Stimulated activated CD8-positive, alpha-beta memory T cell treated with anti-CD3 and anti-CD28 coated beads, Interleukin-7, amount 100 ng/mL, for 4 hours (primary cell): ENCODE measurements around the gene GLDN.

Source experiments
- DNase-seq, 2 donors: peaks; one replicate each; pipeline ENCODE4 v3.0.0-alpha.2; 2020; ENCODE audit warnings: low read depth in 2 of 2

The GLDN gene

DNA sequence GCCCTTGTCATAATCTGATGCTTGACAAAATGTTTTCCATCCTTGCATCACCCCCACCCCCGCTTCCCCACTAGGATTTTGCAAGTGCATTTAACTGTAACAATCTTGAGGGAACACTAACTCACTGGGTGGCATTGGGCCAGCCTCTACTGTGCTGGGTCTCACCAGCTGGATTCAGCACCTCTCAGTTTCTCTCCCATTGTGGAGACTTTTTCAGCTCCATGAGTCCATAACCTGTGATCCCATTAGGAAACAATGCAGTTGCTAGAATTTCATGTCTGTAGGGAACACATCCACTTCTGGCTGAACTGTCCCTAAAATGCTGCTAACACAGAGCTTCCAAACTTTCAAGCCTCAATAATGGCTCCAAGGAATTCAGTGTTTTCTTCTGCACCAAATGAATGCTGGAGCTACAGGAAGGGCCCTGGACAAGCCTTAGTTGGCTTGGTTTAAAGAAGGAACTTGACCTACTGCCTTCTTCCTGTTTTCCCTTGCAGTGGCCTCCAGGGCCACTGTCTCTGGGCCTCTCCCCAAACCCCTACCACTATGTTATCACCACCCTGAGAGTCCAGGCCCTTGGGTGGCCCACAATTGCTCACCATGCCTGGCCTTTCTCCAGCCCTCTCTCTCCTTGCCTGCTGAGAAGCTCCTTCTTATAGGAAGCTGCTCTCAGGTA lies 18.7 kb upstream of the GLDN start:
- no peak for DNase-seq

DNA sequence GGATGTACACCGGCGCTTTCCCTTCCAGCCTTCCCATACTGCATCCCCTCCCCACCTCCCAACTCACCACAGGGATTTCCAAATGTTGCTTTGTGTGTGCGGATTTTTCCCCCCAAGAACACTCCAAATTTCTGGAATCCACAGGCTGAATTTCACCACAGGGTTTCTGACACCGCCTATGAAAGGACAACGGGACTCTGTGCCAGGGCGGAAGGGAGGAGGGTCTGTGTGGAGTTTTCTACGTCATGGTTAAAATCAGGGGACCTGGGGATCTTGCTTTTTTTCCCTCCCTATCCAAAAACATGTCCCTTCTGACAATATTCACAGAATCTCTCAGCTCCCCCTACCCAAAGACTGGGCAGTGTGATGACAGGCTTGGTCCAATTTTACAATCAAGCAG lies 17.7 kb upstream of the GLDN start:
- no peak for DNase-seq

DNA sequence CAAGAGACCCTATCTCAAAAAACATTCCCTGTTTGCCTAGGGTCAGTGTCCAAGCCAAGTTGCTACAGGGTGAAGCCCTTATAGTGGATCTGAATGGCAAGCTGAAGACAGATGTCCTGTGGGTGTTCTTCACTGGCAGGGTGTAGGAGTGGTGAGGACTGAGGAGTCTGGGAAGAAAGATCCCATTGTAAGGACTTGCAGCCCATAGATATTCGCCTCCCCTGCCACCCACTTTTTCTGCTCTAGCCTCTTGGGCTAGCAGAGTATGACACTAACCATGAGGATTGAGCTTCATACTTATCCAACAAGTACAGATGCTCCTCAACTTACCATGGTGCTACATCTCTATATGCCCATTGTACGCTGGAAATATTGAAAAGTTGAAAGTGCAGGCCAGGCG lies 16.3 kb upstream of the GLDN start:
- DNase-seq: no peak

DNA sequence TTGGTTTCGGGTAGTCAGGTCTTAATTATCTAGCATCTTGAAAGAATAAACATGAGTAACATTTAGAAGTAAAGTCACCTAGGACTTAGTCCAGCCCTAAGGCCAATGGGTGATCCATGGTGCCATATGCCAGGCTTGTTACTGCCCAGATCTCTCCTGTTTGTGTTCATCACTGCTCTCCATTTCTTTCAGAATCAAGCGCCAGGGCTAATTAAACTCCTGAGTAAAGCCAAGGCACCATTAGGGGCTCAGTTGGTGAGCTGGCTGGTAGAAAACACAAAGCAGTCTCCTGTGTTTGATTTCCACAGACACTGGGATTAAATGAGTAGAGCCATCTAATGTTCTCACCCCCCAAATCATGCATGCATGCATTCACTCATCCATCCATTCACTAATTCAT lies 14.4 kb upstream of the GLDN start:
- DNase-seq: no peak

DNA sequence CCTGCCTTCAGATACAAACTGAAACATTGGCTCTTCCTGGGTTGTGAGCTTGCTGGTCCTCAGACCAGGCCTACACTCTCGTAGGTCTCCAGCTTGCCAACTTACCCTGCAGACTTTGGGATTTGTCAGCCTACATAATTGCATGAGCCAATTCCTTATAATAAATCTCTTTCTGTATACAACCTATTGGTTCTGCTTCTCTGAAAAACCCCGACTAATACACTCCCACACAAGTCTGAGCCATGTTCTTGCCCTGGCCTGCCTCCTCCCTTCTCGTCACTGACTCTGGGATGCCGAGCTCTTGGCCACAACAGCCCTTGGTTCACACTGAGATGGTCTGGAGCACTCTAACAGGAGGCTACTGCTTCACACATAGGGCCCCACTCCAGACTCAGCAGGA lies 12.5 kb upstream of the GLDN start:
- no peak for DNase-seq

DNA sequence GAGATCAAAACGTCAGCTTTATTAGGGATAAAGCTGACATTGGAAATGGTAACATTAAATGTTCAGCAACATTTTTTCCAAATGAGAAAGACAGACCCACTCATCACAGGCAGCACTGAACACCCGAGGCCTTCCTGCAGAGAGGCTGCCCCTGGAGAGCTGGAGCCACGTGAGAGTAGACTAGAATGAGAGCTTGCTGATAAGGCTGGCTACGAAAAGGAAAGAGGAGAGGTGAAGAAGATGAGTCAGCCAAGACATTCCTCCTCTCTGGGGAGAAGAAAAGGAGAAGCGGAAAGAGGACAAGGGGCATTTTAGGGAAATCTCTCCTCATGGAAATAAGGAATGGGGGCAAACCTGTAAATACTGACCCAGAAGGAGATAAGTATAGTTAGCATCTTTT lies 10.3 kb upstream of the GLDN start:
- DNase-seq: no peak

DNA sequence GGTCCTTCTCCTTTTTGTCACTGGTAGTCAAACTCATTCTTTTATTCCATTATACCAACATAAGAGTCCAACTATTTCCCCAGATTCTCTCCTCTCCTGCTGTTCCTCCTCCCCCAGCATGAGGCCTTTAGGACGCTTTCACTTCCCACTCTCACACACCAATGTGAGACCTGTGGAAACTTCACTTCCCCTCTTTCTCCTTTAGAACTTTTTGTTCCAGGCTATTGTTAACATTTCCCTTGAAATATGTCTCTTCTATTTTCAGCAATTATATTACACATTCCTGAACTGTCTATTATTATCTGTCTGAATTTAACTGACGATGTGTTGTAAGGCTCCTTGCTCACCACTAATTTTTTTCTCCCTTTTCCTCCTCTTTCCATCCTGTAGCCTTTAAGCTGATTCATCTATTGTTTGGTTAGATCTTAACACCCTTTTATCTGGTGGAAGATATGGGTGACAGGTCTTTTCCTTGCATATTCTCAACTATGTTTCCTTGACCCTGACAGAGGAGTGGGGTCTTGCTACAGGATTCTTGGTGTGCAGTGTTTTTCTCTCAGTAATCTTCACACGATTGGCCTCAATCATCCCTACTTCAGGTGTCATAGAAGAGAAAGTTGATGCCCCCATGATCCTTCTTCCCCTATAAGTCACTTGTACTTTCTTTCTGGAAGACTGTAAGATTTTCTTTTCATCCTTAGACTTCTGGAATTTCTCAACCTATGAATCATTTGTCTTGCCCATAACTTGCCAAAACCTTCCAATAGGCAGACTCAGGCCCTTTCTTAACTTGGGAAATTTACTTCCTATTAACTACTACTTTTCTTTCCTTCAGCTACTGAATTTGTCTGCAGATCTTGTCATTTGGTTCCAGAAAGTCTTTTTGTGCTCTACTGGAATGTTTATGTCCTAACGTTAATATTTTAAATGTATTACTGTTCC lies 9.0 kb upstream of the GLDN start:
- no peak for DNase-seq

DNA sequence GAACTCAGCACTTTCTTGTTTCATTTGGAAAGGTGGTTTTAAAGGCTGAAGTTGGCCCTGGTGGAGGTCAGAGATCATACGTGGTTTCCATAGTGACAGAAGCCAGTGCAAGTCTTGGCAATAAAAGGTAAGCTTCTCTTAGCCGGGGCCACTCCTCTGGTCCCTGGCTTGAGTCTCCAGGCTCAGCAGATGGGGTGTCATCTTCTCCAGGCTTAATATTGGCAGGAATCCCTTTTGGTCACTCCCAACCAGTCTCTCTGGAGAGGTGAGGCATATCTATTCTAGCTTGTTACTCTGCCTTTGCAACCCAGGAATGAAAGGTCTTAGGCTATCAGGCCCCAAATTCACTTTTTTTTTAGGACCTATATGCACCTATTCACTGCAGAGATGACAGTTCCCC lies 7.9 kb upstream of the GLDN start:
- DNase-seq: no peak

DNA sequence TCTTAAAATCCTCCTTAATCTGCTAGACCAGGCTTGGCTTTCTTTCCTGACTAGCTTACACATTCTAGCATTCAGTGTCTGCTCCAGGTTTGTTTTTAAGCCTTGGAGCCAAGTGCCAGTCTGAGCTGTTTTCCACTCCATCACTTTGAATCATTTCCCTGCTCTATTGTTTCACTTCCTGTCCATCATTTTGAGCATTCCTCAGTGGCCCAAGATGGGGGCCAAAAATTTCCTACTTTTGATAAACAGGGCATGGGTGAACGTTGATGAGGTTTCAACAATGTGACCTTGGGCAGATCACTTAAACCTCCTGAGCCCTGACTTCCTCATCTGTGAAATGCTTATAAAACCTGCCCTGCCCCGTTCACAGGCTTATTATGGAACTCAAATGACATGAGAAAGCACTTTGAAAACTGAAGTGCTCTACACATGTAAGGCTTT lies 7.4 kb upstream of the GLDN start:
- DNase-seq: no peak

DNA sequence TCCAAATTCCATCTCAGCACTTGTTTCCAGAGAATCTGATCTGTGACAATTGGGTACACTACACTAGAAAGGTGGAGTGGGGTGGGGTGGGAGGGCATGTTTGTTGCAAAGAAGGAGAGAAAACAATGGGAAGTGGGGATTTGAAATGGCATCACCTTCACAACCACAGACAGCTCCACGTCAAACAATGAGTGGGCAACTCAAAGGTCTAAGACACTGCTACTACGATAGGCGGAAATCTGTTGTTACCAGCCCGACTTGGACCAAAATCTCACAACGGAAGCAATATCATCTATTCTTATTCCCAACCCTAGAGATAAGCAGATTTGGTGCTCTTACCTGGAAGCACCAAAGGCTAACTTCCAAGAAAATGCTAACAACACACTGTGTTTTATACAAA lies 6.4 kb upstream of the GLDN start:
- DNase-seq: no peak

DNA sequence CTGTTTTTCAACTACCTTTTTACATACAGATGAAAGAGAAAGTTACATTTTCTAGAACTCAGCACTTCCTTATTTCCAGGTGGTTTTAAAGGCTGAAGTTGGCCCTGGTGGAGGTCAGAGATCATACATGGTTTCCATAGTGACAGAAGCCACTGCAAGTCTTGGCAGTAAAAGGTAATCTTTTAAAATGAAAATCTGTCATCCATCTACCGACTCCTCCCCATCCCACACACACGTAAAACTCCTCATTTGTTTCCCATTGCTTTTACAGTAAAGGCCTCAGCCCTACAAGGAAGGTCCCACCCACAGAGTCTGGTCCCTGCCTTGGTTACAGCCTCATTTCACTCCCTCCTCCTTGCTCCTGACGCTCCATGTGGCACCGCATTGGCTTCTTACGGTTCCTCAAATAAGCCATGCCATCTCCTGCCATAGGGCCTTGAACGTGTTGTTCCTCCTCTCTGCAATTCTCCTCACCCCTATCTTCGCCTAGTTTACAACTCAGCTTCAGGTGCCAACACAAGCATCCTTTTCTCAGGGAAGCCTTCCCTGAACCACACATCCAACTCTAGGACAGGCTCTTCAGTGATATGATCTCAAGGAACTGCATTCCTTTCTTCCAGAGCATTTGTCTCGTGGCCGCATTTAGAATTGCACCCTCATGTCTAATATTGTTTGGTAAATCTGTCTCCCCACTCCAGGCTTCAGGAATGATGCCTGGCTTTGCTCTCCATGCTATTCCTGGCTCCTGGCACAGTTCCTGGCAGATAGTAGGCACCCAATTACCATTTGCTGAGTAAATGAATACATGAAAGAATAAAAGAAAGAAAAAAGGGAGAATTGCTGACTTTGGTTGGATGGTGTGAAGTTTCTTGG lies 5.7 kb upstream of the GLDN start:
- no peak for DNase-seq

DNA sequence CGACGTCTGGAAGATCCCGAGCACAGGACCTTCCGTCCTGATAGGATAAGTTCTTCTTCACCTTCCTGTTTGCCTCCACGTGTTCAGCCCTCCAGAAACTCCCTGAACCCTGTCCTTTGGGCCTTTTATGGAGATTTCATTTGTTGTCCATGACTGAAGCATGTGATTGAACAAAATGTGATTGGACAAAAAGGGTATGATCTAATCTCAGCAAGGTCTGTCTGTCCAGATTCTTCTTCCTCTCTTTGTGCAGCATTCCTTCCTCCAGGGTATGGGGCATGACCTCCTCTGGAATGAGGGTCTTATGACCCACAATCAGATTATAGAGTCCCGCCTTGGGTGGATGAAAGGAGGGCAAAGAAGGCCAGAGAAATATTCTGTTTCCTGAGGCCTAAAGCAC lies 3.0 kb upstream of the GLDN start, which contains the start of gene CYP19A1:
CYP19A1 (minus strand) TSS at position 101 of the 400 bp plus-strand sequence. CDS start 95,684 bp downstream, outside the sequence.
- no peak for DNase-seq

DNA sequence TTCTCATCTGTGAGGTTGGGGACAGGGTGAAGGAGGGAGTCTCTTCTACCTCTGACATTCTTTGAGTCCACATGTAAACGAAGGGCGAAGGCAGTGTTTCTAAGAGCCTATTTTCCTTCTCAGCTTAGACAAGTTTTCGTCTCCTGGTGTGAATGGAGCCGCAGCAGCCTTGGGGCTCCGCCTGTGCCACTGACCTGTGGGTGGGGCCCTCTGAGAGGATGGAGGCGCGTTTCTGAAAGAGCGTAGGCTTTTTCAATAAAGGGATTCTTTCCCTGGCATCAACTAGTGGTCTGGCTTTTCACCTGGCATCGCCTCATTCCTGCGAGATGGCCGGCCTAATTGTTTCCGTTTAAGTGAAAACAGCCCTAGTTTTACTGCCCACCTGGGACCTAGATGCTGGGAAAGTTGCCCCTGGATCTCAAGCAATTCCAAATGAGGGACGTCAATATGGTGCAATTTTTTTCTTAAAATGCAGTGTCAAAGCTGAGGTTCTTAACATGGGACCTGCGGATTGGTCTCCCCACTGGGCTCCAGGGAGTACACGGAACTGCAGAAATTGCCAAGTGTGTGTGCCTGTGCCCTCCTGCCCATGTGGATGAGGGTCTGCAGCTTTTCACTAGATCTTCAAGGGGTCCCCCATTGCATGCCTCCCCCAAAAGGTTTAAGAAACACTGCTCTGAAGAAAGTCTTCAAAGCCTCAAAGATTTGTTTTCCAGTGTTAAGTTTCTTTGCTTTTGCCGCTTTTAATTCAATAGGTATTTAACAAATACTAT lies 958 bp downstream of the GLDN start:
- no peak for DNase-seq

DNA sequence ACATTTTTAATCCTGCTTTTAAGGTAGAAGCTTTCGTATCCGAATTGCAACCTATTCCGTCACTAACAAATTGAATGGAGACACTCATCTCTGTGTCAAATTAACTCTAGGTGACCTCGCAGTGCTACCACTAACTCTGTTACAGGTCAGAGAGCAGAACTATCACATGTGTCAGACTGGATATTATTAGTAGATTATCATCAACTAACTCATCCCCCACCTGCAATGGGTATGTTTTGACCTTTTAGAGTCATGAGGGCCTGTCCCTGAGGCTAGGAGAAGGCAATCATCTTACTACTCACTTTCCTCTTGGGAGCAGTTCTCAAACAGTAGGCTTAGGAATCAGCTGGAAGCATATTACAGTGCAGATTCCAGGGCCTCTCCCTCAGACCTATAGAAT lies 2.0 kb downstream of the GLDN start:
- DNase-seq: no peak

DNA sequence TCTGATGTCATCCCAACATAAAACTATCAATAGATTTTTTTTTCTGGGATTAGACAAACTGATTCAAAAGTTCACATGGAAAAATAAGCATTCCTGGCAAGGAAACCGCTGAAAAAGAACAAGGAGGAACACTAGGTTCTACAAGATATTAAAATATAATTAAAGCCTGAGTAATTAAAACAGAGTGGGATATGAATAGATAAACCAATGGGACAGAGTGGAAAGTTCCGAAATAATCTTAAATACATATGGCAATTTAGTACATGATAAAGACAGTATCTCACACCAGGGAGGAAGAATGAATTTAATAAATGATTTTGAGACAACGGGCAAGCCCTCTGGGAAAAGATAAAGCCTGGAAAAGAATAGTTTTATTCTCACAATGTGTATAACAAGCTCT lies 4.7 kb downstream of the GLDN start:
- no peak for DNase-seq

DNA sequence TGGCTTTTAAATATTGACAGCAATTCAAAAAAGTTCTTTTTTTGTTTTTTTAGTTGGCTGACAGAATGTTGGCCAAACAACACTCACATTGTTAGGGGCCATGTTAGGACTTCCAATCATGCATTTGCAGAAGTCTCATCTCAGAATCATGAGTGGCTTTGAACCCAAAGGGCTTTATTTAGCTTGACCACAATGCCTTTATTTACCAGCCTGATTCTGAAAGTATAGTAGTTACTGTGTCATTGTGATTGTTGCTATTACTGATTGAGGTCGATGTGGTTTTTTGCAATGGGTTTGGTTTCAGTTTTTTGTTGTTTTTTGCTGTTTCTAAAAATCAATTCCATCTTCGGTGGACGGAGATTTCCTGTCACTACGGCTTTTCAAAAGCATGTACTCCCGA lies 7.2 kb downstream of the GLDN start:
- DNase-seq: no peak

DNA sequence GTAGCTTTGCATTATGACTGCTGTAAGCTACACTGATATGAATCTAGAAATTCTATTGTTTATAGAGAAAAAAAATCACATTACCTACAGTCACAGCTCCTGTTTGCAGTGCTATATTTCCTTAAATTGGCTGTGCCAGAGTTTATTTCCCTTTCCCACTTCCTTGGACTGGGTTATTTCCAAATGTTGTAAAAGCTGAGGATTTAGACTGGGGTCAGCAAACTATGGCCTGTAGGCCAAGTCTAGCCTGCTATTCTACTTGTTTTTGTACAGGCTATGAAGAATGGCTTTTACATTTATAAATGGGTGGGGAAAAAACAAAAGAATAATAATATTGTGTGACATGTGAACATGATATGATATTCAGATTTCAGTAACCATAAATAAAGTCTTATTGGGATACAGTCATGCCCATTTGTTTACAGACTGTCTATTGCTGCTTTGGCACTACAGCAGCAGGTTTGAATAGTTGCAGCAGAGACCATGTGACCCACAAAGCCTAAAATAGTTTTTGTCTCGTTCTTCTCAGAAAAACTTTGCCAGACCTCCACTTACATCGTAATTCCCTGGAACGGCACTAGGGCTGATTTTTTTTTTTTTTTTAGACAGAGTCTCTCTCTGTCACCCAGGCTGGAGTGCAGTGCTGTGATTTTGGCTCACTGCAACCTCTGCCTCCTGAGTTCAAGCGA lies 7.8 kb downstream of the GLDN start:
- no peak for DNase-seq

DNA sequence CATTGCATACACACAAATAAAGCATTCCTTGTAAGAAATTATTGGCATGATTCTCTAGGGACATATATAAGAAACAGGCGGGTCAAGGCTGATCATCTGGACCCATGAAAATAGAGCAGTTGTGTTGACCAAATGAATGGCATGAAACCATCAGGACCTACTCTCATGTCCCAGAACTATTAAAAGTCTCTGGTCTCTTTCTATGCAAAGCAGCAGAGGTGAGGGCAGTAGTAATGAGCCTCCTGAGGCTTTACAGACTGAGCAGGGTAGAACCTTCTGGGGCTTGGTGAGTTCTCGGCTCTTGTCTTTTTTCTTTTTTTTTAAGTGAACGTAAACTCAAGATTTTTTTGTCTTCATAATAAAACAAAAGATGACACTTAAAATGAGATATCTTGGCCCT lies 9.3 kb downstream of the GLDN start:
- DNase-seq: no peak

DNA sequence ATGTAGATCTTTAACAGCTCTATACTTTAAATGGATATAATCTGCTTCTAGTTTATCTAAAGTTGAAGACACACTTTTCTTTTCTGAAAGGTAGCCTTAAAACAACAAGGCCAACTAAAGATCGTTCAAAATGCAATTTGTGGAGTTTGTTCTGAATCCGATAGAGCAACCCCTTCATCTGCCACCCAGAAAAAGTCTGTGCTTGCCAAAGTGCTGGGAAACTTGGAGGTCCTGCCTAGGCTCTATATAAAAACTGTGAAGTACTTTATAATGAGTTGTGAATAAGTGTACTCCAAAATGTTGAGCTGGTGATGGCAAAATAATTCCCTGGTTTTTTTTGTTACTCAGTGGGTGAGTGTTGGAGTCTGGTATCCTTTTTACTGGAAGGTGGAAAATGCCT lies 12.5 kb downstream of the GLDN start:
- DNase-seq: no peak

DNA sequence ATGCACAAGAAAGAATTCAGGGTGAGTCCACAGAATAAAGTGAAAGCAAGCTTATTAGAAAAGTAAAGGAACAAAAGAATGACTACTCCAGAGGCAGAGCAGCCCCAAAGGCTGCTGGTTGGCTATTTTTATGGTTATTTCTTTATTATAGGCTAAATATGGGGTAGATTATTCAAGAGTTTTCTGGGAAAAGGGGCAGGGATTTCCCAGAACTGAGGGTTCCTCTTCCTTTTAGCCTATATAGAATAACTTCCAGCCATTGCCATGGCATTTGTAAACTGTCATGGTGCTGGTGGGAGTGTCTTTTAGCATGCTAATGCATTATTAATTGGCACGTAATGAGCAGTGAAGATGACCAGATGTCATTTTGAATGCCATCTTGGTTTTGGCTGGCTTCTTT lies 13.6 kb downstream of the GLDN start:
- DNase-seq: no peak

DNA sequence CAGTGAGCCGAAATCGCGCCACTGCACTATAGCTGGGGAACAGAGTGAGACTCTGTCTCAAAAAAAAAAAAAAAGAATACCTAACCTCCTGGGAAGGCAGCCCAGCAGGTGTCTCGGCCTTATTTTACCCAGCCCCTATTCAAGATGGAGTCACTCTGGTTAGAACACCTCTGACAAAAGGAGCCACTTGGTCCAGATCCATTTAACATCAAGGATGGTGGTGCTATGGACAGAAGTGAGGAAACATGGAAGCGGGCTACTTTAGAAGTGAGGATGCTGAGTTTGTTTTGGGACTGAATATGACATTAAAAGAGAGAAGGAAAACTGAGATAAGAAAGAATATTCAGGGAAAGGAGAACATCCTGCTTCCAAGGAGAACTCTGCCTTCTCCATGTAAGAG lies 14.7 kb downstream of the GLDN start:
- no peak for DNase-seq
